ENCODE data around the gene ATP10A.

Gene ATP10A, protein sequence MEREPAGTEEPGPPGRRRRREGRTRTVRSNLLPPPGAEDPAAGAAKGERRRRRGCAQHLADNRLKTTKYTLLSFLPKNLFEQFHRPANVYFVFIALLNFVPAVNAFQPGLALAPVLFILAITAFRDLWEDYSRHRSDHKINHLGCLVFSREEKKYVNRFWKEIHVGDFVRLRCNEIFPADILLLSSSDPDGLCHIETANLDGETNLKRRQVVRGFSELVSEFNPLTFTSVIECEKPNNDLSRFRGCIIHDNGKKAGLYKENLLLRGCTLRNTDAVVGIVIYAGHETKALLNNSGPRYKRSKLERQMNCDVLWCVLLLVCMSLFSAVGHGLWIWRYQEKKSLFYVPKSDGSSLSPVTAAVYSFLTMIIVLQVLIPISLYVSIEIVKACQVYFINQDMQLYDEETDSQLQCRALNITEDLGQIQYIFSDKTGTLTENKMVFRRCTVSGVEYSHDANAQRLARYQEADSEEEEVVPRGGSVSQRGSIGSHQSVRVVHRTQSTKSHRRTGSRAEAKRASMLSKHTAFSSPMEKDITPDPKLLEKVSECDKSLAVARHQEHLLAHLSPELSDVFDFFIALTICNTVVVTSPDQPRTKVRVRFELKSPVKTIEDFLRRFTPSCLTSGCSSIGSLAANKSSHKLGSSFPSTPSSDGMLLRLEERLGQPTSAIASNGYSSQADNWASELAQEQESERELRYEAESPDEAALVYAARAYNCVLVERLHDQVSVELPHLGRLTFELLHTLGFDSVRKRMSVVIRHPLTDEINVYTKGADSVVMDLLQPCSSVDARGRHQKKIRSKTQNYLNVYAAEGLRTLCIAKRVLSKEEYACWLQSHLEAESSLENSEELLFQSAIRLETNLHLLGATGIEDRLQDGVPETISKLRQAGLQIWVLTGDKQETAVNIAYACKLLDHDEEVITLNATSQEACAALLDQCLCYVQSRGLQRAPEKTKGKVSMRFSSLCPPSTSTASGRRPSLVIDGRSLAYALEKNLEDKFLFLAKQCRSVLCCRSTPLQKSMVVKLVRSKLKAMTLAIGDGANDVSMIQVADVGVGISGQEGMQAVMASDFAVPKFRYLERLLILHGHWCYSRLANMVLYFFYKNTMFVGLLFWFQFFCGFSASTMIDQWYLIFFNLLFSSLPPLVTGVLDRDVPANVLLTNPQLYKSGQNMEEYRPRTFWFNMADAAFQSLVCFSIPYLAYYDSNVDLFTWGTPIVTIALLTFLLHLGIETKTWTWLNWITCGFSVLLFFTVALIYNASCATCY (N-terminal part only)
- total RNA-seq: 64.0 to 135 reads per million in 2 experiments

DNA sequence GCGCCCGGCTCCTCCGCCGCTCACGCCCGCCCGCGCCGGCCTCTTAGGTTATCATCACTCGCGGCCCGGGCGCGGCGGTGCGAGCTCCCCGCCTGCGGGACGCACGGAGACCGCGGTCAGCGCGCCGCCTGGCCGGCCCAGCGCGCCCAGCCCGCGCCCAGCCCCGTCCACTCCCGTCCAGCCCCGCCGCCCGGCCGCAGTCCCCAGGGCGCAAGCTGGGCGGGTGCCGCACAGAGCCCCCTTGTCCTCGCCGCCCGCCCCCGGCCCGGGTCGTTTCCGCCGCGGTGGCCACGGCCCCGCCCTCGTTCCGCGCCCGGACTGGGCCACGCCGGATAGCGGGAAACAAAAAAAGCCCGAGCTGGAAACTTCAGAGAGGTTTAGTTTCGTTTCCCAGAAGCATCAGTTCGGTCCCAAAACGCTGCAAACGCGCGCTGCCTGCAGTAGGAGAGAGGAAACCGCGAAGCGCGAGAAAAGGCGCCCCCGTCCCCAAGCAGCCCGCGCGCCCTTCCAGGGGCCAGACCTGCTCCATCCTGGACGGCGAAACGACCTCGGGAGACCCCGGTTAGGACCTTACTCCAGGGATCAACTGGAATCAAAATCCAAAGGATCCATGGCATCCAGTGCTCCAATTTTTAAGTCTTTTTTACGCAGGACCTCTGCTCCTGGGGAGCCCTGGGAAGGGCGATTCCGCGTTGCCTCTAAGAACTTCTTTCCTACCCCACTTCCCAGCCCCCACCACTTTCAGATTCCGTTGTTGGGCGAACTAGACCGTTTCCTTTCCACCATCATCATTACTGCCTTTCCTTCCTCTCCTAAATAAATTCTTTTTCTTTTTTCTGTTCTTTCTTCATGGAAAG lies at the start of gene ATP10A:
ATP10A (minus strand) TSS at position 217 of the 857 bp plus-strand sequence. CDS start 231 bp downstream, outside the sequence.
- DNase-seq (ENCODE audit: low read depth): no peak

DNA sequence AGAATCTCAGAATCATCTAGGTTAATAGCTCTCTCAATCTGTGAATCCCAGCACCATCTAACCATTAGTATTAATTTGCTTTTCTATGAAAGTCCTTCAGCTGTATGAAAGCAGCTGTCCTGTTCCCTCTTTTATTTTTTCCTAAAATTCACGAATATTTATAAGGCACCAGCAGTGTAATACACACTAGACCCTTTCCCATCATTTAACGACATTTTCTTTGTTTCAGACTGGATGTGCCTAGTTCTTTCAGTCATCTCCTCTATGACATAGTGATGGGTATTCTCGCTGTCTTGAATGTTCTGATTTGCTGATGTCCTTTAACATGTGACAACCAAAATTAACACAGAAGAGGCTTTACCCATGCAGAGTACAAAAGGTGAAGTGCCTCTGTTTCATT lies 48.9 kb upstream of the ATP10A start:
- no peak for DNase-seq (ENCODE audit: low read depth)

DNA sequence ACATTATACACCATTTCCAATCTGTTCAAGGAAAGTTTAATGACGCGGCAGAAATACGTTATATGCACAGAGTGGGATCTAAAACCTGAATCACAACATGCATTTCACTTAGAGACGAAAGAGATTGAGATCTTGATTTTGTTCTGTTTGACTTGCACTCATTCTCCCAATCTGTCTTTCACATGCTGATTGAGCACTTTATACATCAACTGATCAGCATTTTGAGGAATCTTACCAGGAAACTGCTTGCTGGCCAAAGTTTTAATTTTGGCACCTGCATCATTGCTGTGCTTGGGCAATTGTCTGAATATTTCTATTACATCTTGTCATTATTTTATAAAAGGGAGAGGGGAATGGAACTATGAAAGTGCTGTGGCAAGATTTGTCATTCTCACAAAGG lies 47.7 kb upstream of the ATP10A start:
- DNase-seq (ENCODE audit: low read depth): no peak

DNA sequence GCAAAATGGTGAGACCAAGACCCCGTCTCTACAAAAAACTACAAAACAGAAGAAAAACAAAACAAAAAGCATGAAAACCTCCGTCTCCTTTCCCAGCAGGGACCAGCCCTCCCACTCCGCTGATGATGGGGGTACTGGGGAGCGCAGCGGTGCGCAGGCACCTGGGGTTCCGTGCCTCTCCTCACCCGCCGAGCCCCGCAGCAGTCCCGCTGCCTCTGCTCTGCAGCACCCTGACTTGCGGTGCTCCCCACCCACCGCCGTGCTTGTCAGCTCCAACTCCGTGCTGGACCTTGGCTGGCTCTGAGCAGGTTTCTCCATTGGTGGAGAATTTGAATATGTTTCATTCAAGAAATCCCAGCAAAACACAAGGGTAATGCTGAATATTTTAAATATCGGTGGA lies 46.7 kb upstream of the ATP10A start:
- no peak for DNase-seq (ENCODE audit: low read depth)

DNA sequence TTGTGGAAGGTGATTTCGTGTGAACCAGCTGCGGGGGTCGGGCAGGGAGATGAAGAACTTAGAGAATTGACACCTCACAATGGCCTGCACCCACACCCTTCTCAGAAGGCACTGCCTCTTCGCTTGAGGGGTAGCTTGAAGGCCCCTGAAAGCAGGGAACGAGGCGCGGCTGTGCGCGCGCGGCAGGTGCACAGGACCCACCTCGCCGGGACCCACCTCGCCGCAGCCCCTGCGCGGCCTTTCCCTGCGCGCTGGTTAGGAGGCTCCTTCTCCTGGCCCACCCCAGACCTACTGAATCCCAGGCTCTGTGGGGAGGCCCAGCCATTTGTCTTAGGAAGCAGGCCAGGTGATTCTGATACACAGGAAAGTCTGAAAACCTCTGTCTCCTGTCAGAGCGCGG lies 46.2 kb upstream of the ATP10A start:
- no peak for DNase-seq (ENCODE audit: low read depth)

DNA sequence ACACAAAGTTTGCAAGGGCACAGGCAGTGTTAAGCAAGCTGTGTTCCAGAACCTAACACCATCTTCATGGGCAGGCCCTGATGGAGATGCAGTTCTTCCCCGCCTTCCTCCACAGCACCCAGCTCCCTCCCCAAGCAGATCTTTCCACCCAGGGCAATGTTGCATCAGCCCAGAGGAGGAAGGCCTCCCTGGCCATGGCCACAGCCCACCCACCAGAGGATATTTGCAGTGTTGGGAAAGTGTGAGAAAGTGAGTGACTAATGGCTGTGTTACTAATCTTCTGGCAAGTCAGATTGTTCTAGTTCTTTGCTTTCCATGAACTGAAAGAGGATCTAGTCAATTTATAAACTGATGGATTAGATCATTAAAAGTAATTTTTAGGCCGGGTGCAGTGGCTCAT lies 42.0 kb upstream of the ATP10A start:
- no peak for DNase-seq (ENCODE audit: low read depth)

DNA sequence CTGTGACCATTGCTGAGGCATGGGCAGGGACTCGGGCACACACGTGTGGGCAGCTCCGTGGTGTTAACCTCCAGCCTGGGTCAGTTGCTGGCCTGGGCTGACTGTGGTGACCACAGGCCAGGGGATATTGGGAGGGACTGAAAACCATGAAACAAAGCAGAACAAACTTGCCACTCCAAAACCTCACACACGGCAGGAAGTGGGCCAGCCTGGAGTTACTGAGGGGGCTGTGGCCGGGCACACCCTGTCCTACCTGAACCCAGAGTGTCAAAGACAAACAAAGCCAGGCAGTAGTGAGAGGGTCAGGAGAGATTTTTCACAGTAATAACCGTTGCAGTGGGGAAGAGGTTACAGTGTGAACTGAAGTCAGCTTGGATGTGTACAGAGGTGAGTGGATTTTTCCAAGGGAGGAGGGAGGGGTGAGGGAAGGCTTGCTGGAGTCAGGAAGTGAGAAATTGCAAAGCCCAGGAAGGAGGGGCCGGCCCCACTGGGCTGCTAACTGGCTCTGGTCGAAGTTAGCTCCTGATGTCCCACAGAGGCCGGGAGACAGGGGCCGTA lies 40.0 kb upstream of the ATP10A start:
- DNase-seq (ENCODE audit: low read depth): no peak

DNA sequence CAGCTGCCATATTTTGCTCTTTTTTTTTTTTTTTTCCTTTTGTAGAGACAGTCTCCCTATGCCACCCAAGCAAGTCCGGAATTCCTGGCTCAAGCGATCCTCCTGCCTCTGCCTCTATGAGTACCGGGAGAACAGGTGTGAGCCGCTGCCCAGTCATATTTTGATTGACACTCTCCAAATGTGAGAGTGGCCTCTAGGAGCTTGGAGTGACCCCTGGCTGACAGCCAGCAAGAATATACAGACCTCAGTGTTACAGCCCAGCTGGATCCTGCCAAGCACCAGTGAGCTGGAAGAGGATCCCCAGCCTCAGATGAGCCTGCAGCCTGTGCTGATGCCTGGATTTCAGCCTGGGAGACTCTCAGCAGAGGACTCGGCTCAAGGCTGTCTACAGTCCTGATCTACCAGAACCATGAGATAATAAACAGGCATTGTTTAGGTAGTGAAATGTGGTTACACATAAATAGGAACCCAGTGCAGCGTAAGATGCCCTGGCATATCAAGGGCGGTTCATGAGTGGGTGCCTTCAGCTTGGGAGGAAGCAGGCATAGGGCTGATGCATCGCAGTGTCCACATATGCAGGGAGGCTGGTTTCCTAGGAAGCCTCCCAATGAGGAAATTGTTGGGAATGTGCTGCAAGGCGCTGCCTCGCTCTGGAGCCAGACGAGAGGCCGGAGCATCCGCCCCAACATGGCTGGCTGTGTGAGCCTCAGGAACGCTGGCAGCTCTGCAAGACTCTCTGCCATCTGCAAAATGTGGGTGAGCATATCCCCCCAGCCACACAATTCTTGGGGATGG lies 38.9 kb upstream of the ATP10A start:
- no peak for DNase-seq (ENCODE audit: low read depth)

DNA sequence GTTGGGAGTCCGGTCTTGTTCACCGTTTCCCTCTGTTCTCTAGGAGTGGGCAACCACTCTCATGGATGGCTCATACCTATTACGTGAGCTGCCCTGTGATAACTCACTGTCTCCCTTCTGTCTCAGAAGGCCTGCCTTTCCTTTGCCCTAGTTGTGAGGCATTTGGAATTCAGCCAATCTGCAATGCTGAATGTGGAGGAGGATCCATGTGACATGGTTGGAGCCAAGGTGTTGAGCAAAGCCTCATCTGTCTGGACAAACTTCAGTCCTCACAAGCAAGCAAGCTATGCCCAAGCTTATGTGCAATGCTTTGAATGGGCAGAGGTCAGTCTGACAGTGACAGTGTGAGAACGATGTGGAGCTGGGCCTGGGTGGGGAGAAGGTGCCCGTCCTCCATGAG lies 37.8 kb upstream of the ATP10A start:
- no peak for DNase-seq (ENCODE audit: low read depth)

DNA sequence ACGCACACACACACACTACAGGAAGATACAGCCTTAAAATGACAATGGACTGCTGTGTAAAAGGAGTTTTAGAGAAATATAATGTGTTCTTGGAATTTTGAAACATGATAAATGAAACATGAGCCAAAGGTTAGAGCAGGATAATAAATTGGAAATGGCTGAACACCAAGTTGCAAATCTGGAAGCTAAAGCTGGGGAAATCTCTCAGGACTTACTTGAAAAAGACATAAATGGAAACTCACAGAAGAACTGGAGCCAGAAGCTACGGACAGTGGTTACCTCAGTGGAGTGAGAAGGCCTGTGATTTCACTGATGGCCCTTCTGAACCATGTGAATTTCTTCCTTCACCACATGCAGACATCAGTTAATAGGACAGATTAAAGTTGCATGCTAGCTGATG lies 37.3 kb upstream of the ATP10A start:
- no peak for DNase-seq (ENCODE audit: low read depth)

DNA sequence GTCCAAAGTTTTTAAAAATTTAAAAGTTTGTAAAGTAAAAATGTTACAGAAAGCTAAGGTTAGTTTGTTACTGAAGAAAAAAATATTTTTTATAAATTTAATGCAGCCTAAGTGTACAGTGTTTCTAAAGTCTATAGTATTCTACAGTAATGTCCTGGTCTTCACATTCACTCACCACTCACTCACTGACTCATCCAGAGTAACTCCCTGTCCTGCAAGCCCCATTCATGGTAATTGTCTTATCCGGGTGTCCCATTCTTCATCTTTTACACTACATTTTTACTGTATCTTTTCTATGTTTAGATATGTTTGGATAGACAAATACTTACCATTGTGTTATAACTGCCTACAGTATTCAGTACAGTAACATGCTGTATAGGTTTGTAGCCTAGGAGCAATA lies 36.7 kb upstream of the ATP10A start:
- no peak for DNase-seq (ENCODE audit: low read depth)

DNA sequence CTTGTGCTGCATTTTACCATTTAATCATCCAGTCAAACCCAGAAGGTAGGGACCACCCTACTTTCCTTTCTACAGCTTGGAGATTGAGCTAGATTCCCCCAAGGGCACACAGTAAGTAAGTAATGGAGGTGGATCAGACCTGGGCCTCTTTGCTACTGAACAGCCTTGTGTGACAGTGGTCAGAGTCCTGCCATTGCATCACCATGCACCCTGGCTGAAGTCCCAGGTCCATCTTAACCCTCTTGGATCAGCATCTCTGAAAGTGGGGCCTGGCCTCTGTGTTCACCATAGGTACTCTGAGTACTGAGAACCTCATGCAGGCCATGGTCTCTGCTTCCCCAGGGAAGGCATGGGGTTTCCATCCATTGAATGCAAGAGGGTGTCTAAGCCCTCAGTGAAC lies 34.5 kb upstream of the ATP10A start:
- DNase-seq (ENCODE audit: low read depth): no peak

DNA sequence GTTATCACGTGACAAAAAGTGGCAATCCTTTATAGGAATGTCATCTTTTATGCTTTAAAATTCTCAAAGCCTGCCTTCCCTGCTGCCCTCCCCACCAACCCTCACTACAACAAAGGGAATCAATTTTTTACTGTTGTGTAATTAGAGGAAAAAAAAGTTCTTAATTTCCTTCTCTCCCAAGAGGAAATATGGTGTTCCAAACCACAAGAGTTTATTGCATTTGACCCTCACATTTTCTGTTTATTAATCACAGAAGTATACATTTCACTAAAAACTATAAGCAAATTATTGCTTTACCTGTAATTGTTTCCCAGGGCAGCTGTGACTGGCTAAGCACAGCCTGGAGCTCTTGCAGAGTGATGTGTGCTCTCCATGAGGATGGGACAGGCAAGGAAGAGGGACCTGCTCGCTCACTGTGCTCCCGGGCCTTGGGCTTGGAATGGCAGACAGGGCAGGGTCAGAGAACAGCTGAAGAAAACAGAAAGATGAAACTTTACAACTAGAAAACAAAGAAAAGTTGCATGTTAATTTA lies 31.3 kb upstream of the ATP10A start:
- no peak for DNase-seq (ENCODE audit: low read depth)

DNA sequence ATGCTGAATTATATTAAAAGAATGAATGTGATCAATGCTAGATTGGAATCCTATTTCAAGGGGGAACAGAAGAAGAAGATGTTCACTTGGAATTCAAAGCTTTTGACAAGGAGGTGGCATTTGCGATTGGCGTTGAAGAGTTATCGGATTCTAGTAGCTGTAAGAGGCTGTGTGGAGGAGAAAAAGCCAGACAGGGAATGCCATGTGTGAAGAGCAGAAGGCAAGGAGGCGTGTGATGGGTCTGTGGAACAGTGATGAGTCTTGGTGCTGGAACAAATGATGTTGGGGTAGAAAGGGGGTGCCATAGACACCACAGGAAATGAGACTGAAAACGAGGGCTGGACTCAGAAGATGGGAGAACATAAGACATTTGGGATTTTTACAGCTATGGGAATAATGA lies 30.5 kb upstream of the ATP10A start:
- no peak for DNase-seq (ENCODE audit: low read depth)

DNA sequence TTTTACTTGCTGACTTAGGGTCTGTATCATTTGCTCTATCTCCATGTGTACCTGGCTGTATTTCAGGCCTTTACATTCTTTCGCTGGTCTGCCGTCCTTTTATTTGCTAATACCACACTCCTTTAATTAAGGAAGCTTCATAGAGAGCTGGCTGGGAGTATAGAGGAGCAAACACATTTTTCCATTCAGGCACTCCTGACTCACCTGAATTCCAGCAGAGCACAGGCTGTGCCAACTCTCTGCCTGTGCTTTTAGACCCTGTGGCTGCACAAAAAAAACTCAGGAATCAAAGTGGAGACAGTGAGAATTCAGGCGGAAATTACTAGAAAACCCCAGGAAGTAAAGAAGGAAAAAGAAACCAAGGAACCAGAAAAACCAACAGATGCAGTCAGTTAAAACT lies 29.0 kb upstream of the ATP10A start:
- no peak for DNase-seq (ENCODE audit: low read depth)

DNA sequence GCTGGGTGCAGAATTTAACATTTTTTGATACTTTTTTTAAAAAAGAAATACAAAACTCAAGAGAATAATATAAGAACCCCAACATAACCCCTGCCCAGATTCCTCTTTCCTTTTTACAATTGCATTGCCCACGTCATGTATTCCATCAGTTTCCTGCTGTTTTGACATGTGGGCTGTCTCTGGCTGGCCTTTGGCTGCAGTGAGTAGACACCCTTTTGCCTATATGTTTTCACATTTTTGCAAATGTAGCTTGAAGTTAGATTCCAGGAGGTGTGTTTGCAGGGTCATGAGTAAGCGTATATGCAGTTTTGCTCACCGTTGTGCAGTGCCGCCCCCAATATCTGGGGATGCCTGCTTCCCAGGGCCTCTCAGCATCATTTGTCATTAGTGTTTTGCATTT lies 28.0 kb upstream of the ATP10A start:
- DNase-seq (ENCODE audit: low read depth): no peak

DNA sequence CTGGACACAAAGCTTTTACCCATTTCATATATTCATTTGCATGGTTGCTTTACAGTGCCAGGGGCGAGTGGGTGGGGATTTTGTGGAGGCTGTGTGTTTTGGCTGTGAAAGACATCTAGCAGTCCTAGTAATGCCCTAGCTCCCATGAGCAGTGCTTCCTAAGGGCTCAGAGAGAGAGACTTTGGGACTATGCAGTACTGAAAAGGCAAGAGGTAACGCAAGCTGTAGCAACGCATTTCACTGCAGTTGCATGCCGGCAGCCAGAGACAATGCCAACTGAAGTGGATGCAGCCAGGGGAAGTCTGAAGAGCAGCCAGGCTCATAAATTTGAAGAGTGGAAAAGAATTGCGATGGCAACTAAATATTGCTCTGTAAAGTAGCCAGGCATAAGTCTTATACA lies 27.4 kb upstream of the ATP10A start:
- no peak for DNase-seq (ENCODE audit: low read depth)

DNA sequence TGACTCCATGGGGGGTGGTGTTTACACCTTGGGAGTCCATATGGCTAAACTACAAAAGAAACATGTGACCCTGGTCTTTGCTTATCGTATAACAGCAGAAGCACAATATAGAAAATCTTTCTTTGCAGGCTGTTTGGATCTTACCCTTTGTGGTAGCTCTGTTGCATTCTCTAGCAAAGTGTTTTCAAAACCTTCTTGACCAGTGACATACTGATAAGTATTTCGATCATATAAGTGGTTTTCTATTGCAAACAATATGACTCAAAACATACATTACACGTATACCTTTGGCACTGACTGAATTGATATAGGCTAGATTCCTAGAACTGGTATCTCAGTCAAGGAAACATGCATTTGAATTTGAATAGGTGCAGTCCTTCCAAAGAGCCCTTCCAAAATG lies 24.7 kb upstream of the ATP10A start:
- no peak for DNase-seq (ENCODE audit: low read depth)

DNA sequence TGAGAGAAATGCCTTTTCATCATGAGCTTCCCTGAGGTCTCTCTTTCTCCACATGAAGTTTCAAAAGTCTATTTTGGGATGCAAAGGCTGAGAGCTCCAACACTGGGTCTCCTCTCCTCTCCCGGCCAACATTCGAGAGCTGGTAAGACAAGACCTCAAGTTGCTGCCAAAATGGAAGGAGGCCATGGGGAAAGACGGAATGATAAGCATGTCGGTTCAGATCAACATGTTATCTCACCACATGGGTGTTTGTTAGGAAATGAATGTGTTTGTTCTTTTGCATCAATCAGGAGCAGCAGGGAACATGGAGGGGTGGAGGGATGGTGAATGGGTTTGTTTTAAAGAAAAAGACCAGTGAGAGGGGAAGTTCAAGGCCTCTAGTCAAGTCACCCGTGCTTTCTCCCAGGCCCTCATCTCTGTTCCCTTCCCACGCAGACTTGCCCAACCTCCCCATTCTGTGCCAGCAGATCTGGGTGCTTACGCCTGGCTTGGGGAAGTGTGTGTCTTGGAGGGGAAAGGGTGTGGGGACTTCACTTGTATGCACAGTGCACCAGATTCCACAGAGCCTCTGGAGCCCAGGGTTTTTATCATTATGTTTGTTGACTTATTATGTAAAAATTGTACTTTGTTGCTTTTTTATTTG lies 23.5 kb upstream of the ATP10A start:
- no peak for DNase-seq (ENCODE audit: low read depth)

Measured in T follicular helper cell (primary cell).